Dermis microvascular lymphatic vessel endothelial cell (primary cell): ENCODE measurements around the gene FOXP4. TPM values are rescaled to one million over a fixed set of nuclear protein-coding genes. Genes with fewer than 3 reads are reported as not detected.
"Not testable (repeated sequence)": the region's sequence is repeated elsewhere in the genome, so short reads cannot be mapped to it uniquely, and the experiment has no call there.

Experiments used
- DNase-seq, 2 donors: peaks; one replicate each; pipeline versions ENCODE4 v3.0.0 to v3.0.0-alpha.2; 2010; ENCODE audit warnings: low read depth in 2 of 2
- total RNA-seq: library from RNA; depleted of rRNA; stranded (reverse); fragments of >200 nt; gene quantifications from 2 replicates; pipeline ENCODE4 v1.2.1, GENCODE V29; 2014

FOXP4 gene
- total RNA-seq, 1 donor from 2014 or later: 3.2 TPM

GRCh38 chr6:41598670-41599014 lies 52.5 kb downstream of the FOXP4 start:
- DNase-seq: no peak

GRCh38 chr6:41599015-41599851 lies 53.1 kb downstream of the FOXP4 start:
- DNase-seq: no peak

GRCh38 chr6:41599852-41600445 lies 53.8 kb downstream of the FOXP4 start:
- DNase-seq: no peak

GRCh38 chr6:41600499-41601247 lies 54.5 kb downstream of the FOXP4 start:
- no peak for DNase-seq

GRCh38 chr6:41601248-41601549 lies 55.0 kb downstream of the FOXP4 start:
- DNase-seq: no peak

- no peak for DNase-seq
Measured at GRCh38 chr6:41602422-41602743, 56.2 kb downstream of the FOXP4 start.

- DNase-seq: peak; percentile 72 to 79
Measured at GRCh38 chr6:41602864-41603608, 56.9 kb downstream of the FOXP4 start.

- no peak for DNase-seq
Measured at GRCh38 chr6:41604006-41604405, 57.8 kb downstream of the FOXP4 start.

- no peak for DNase-seq
Measured at GRCh38 chr6:41605649-41606048, 59.5 kb downstream of the FOXP4 start.

GRCh38 chr6:41607036-41607435 lies 60.9 kb downstream of the FOXP4 start:
- DNase-seq: no peak

- DNase-seq: no peak
Measured at GRCh38 chr6:41607736-41608135, 61.6 kb downstream of the FOXP4 start.

GRCh38 chr6:41608443-41609151 lies 62.4 kb downstream of the FOXP4 start:
- DNase-seq: no peak

- DNase-seq: no peak
Measured at GRCh38 chr6:41614715-41615114, 68.5 kb downstream of the FOXP4 start.

GRCh38 chr6:41615311-41615710 lies 69.1 kb downstream of the FOXP4 start:
- DNase-seq: no peak

GRCh38 chr6:41618598-41618997 lies 72.4 kb downstream of the FOXP4 start:
- no peak for DNase-seq

- not testable (repeated sequence) for DNase-seq
Measured at GRCh38 chr6:41619193-41619592, 73.0 kb downstream of the FOXP4 start.

- no peak for DNase-seq
Measured at GRCh38 chr6:41621367-41621766, 75.2 kb downstream of the FOXP4 start.

- no peak for DNase-seq
Measured at GRCh38 chr6:41621802-41622201, 75.6 kb downstream of the FOXP4 start.

GRCh38 chr6:41622206-41622988 lies 76.2 kb downstream of the FOXP4 start:
- no peak for DNase-seq

- DNase-seq: no peak
Measured at GRCh38 chr6:41623330-41623729, 77.1 kb downstream of the FOXP4 start.
